ENCODE results near the gene PRAMEF2. TPM values are rescaled to one million over a fixed set of nuclear protein-coding genes. Genes with fewer than 3 reads are reported as not detected.
"Not testable (repeated sequence)": the region's sequence is repeated elsewhere in the genome, so short reads cannot be mapped to it uniquely, and the experiment has no call there.

PRAMEF2 gene
- polyA plus RNA-seq, 1 donor (not counting 4 experiments of a cell fraction or from before 2014, with no cell fraction given) = not detected

GRCh38 chr1:12833251-12833650 is 23.6 kb upstream of the PRAMEF2 start:
- FAIRE-seq; H3K79me2 ChIP-seq (ENCODE audit: control insufficient read depth, insufficient read depth, low read length); H2AFZ ChIP-seq (ENCODE audit: control insufficient read depth, low read length); H3K9me1 ChIP-seq (ENCODE audit: control insufficient read depth, extremely low read depth, insufficient read depth, low read length); H3K36me3 ChIP-seq (ENCODE audit: control insufficient read depth in 2 of 2, extremely low read depth in 1 of 2, insufficient read depth in 2 of 2, low read length in 2 of 2); H3K4me2 ChIP-seq (ENCODE audit: control insufficient read depth, extremely low read depth, insufficient read depth, low read depth, low read length); H3K27ac ChIP-seq (ENCODE audit: control insufficient read depth, insufficient read depth, low read length); H3K27me3 ChIP-seq (ENCODE audit: control insufficient read depth, extremely low read depth, insufficient read depth, low read length); H3K4me1 ChIP-seq (ENCODE audit: control insufficient read depth, extremely low read depth, insufficient read depth, low read length); H3K9ac ChIP-seq (ENCODE audit: control insufficient read depth, extremely low read depth, insufficient read depth, low read length); H3K9me3 ChIP-seq (ENCODE audit: control insufficient read depth, low read depth, low read length); dilution Hi-C loops (cut with MboI; ENCODE audit: extremely low pct_ligation_motif_present, low sequenced_read_pairs); H3K4me3 ChIP-seq (ENCODE audit: control insufficient read depth in 2 of 3, extremely low read depth in 1 of 3, insufficient read depth in 2 of 3, low read depth in 1 of 3, low read length in 3 of 3); H4K20me1 ChIP-seq (ENCODE audit: control insufficient read depth, extremely low read depth, insufficient read depth, low read length); DNase-seq (ENCODE audit: low read depth, low spot score): not testable (repeated sequence)

- FAIRE-seq; H3K4me2 ChIP-seq (ENCODE audit: control insufficient read depth, extremely low read depth, insufficient read depth, low read depth, low read length); H3K9ac ChIP-seq (ENCODE audit: control insufficient read depth, extremely low read depth, insufficient read depth, low read length); DNase-seq (ENCODE audit: low read depth, low spot score); H3K4me1 ChIP-seq (ENCODE audit: control insufficient read depth, extremely low read depth, insufficient read depth, low read length); H3K79me2 ChIP-seq (ENCODE audit: control insufficient read depth, insufficient read depth, low read length); H3K4me3 ChIP-seq (ENCODE audit: control insufficient read depth in 2 of 3, extremely low read depth in 1 of 3, insufficient read depth in 2 of 3, low read depth in 1 of 3, low read length in 3 of 3); H3K27me3 ChIP-seq (ENCODE audit: control insufficient read depth, extremely low read depth, insufficient read depth, low read length); H3K36me3 ChIP-seq (ENCODE audit: control insufficient read depth in 2 of 2, extremely low read depth in 1 of 2, insufficient read depth in 2 of 2, low read length in 2 of 2); H3K27ac ChIP-seq (ENCODE audit: control insufficient read depth, insufficient read depth, low read length); H3K9me3 ChIP-seq (ENCODE audit: control insufficient read depth, low read depth, low read length); H2AFZ ChIP-seq (ENCODE audit: control insufficient read depth, low read length); H3K9me1 ChIP-seq (ENCODE audit: control insufficient read depth, extremely low read depth, insufficient read depth, low read length); dilution Hi-C loops (cut with MboI; ENCODE audit: extremely low pct_ligation_motif_present, low sequenced_read_pairs); H4K20me1 ChIP-seq (ENCODE audit: control insufficient read depth, extremely low read depth, insufficient read depth, low read length): not testable (repeated sequence)
Measured at GRCh38 chr1:12848620-12849019, 8.3 kb upstream of the PRAMEF2 start, which contains the start of gene HNRNPCL1. HNRNPCL1 (minus strand) TSS chr1:12848720; CDS start chr1:12848289, 431 bp downstream.

- FAIRE-seq (no peak), DNase-seq (ENCODE audit: low read depth, low spot score) (peak; percentile 11)
- Histone ChIP-seq H3K27me3 (ENCODE audit: control insufficient read depth, extremely low read depth, insufficient read depth, low read length) (no peaks in the 10 kb centered on the region), H3K27ac (ENCODE audit: control insufficient read depth, insufficient read depth, low read length) (peak overlapping the region; percentile 81), H3K9ac (ENCODE audit: control insufficient read depth, extremely low read depth, insufficient read depth, low read length) (peak overlapping the region; percentile 22), H3K36me3 (ENCODE audit: control insufficient read depth in 2 of 2, extremely low read depth in 1 of 2, insufficient read depth in 2 of 2, low read length in 2 of 2) (no peaks in the 10 kb centered on the region), H4K20me1 (ENCODE audit: control insufficient read depth, extremely low read depth, insufficient read depth, low read length) (no peaks in the 10 kb centered on the region), H3K9me3 (ENCODE audit: control insufficient read depth, low read depth, low read length) (no peaks in the 10 kb centered on the region), H3K4me2 (ENCODE audit: control insufficient read depth, extremely low read depth, insufficient read depth, low read depth, low read length) (no peak overlapping the region), H2AFZ (ENCODE audit: control insufficient read depth, low read length) (peak overlapping the region; percentile 80), H3K79me2 (ENCODE audit: control insufficient read depth, insufficient read depth, low read length) (no peaks in the 10 kb centered on the region), H3K4me3 (ENCODE audit: control insufficient read depth in 2 of 3, extremely low read depth in 1 of 3, insufficient read depth in 2 of 3, low read depth in 1 of 3, low read length in 3 of 3) (no peak overlapping the region), H3K9me1 (ENCODE audit: control insufficient read depth, extremely low read depth, insufficient read depth, low read length) (no peaks in the 10 kb centered on the region), H3K4me1 (ENCODE audit: control insufficient read depth, extremely low read depth, insufficient read depth, low read length) (peaks cover 3% of the 10 kb centered on the region)
- no peak for TF ChIP-seq EZH2 (IDR thresholded peaks at IDR 0.05; ENCODE audit: low read length)
- TF ChIP-seq CTCF (optimal IDR thresholded peaks at IDR 0.05 in 1 of 3, IDR thresholded peaks at IDR 0.05 in 1 of 3, conservative IDR thresholded peaks at IDR 0.05 in 1 of 3; ENCODE audit: extremely low read depth in 1 of 3, insufficient read depth in 2 of 3, low read length in 3 of 3) = no peak
- dilution Hi-C loops (cut with MboI; ENCODE audit: extremely low pct_ligation_motif_present, low sequenced_read_pairs) = no loop called here
Measured at GRCh38 chr1:12851779-12852178, 5.1 kb upstream of the PRAMEF2 start.

GRCh38 chr1:12863131-12863880 is 6.4 kb downstream of the PRAMEF2 start:
- H2AFZ ChIP-seq (ENCODE audit: control insufficient read depth, low read length); H3K27ac ChIP-seq (ENCODE audit: control insufficient read depth, insufficient read depth, low read length); H4K20me1 ChIP-seq (ENCODE audit: control insufficient read depth, extremely low read depth, insufficient read depth, low read length); H3K4me2 ChIP-seq (ENCODE audit: control insufficient read depth, extremely low read depth, insufficient read depth, low read depth, low read length); H3K4me1 ChIP-seq (ENCODE audit: control insufficient read depth, extremely low read depth, insufficient read depth, low read length); H3K4me3 ChIP-seq (ENCODE audit: control insufficient read depth in 2 of 3, extremely low read depth in 1 of 3, insufficient read depth in 2 of 3, low read depth in 1 of 3, low read length in 3 of 3); dilution Hi-C loops (cut with MboI; ENCODE audit: extremely low pct_ligation_motif_present, low sequenced_read_pairs); DNase-seq (ENCODE audit: low read depth, low spot score); FAIRE-seq; H3K9me1 ChIP-seq (ENCODE audit: control insufficient read depth, extremely low read depth, insufficient read depth, low read length); H3K9me3 ChIP-seq (ENCODE audit: control insufficient read depth, low read depth, low read length); H3K36me3 ChIP-seq (ENCODE audit: control insufficient read depth in 2 of 2, extremely low read depth in 1 of 2, insufficient read depth in 2 of 2, low read length in 2 of 2); H3K79me2 ChIP-seq (ENCODE audit: control insufficient read depth, insufficient read depth, low read length); H3K9ac ChIP-seq (ENCODE audit: control insufficient read depth, extremely low read depth, insufficient read depth, low read length); H3K27me3 ChIP-seq (ENCODE audit: control insufficient read depth, extremely low read depth, insufficient read depth, low read length): not testable (repeated sequence)

Measured in keratinocyte (primary cell).